Small intestine (tissue), 7 donors: ENCODE results near the gene ANO3. TPM values are rescaled to one million over a fixed set of nuclear protein-coding genes. Genes with fewer than 3 reads are reported as not detected.
A peak's percentile ranks its signal among the peaks of the same experiment; 100 is the strongest.

Source experiments
- DNase-seq, 2 donors: peaks; one replicate each; pipeline versions ENCODE4 v3.0.0 to v3.0.0-alpha.2; 2013
- FAIRE-seq: peaks from 2 replicates; lab custom pipeline; 2012; peaks lifted over from hg19 to GRCh38; lab: Jason Lieb, UNC
- H3K27ac ChIP-seq, 3 donors: one replicate each; pipeline ENCODE4 v1.5.1; 2013; ENCODE audit warnings: low read length in 2 of 3, mild to moderate bottlenecking in 2 of 3, control low read depth in 1 of 3, inconsistent platforms in 1 of 3, low read depth in 1 of 3, moderate library complexity in 1 of 3
- H3K27me3 ChIP-seq, 3 donors: one replicate each; pipeline ENCODE4 v1.6.1; 2013; ENCODE audit warnings: low read length in 3 of 3, inconsistent platforms in 1 of 3; ENCODE audit not compliant: control insufficient read depth in 3 of 3, insufficient read depth in 3 of 3
- H3K36me3 ChIP-seq, 3 donors: one replicate each; pipeline ENCODE4 v1.6.1; 2013; ENCODE audit warnings: low read length in 3 of 3, inconsistent platforms in 1 of 3, low read depth in 1 of 3, mild to moderate bottlenecking in 1 of 3, moderate library complexity in 1 of 3; ENCODE audit not compliant: control insufficient read depth in 3 of 3, insufficient read depth in 2 of 3
- H3K4me1 ChIP-seq, 3 donors: one replicate each; pipeline ENCODE4 v1.6.1; 2013; ENCODE audit warnings: low read length in 2 of 3, inconsistent platforms in 1 of 3, low read depth in 1 of 3, mild to moderate bottlenecking in 1 of 3, moderate library complexity in 1 of 3; ENCODE audit not compliant: control insufficient read depth in 3 of 3, insufficient read depth in 2 of 3
- H3K4me3 ChIP-seq, 3 donors: one replicate each; pipeline ENCODE4 v1.5.1; 2013; ENCODE audit warnings: low read length in 3 of 3, control low read depth in 1 of 3, inconsistent platforms in 1 of 3, low read depth in 1 of 3, mild to moderate bottlenecking in 1 of 3, moderate library complexity in 1 of 3
- H3K9me3 ChIP-seq, 2 donors: one replicate each; pipeline ENCODE4 v1.6.1; 2013; ENCODE audit warnings: low read depth in 1 of 2, low read length in 1 of 2; ENCODE audit not compliant: control insufficient read depth in 2 of 2, insufficient read depth in 1 of 2
- WGBS, 3 donors: extraction: QIAGEN DNeasy Blood & Tissue Kit; methylation state at CpG; one replicate each; pipeline ENCODE4 v1.1.7; 2013; 5-methylcytosine and 5-hydroxymethylcytosine counted together
- polyA plus RNA-seq, 4 donors: library from polyadenylated mRNA; stranded (reverse) in 3 of 4; unstranded in 1 of 4; fragments of 200-250 nt in 3 of 4; fragments of 120-200 nt in 1 of 4; gene quantifications; one replicate each; pipeline versions ENCODE4 v1.2.1 to v1.2.3, GENCODE V29; 2013
- donor health status: healthy with polysubstance abuse.
- donor health status: control.
- donor health status: control.
- donor health status: Bipolar disorder and iron deficiency.
- donor health status: healthy.

ANO3 gene
- polyA plus RNA-seq, 4 donors = under 0.01 to 0.10 (median 0.09) TPM; not detected in 1

GRCh38 chr11:26675233-26675928 lies 343.5 kb downstream of the ANO3 start:
- H3K4me1 ChIP-seq = no peaks in the 10 kb centered on the region
- no peak for FAIRE-seq

DNA sequence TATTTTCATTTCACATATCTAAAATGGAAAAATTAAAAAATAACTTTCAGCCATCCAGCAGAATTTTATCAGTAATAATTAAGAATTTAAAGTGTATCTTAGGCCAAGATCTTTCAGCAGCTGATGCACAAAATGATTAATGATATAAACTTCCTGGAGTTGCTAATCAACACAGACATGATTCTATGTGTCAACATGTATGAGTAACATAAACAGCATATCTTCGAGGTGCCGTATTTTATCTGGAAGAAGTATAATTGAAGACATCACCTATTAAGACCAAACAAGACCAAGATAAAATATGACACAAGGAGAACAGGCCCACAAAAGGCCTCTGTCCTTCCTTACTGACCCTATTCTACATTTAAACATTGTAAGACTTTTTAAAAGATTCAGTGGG lies 344.7 kb downstream of the ANO3 start:
- Histone ChIP-seq H3K27ac (no peak overlapping the region), H3K4me1 (no peaks in the 10 kb centered on the region), H3K36me3 (peaks cover 0 to 10% (median 6%) of the 10 kb centered on the region in 3 donors), H3K27me3 (no peaks in the 10 kb centered on the region), H3K4me3 (no peak overlapping the region), H3K9me3 (no peaks in the 10 kb centered on the region)
- WGBS, 3 donors = 65 to 78% (median 74%) methylated on average over 2 of the region's 2 CpGs
- FAIRE-seq (no peak), DNase-seq (no peak)

More at GRCh38 chr11:26675233-26675928, 343.5 kb downstream of the ANO3 start:
- no peak overlapping the region for H3K27ac ChIP-seq
- no peak overlapping the region for H3K4me3 ChIP-seq
- H3K36me3 ChIP-seq = peaks cover 0 to 10% (median 2%) of the 10 kb centered on the region in 3 donors
- WGBS, 3 donors = 16 to 55% (median 29%) methylated on average over 2 of the region's 2 CpGs
- H3K27me3 ChIP-seq = no peaks in the 10 kb centered on the region
- no peaks in the 10 kb centered on the region for H3K9me3 ChIP-seq
- peak; percentile 10 to 13 for DNase-seq

GRCh38 chr11:26677566-26677965 lies 345.6 kb downstream of the ANO3 start:
- H3K36me3 ChIP-seq = peaks cover 0 to 11% (median 6%) of the 10 kb centered on the region in 3 donors
- H3K27ac ChIP-seq = no peak overlapping the region
- DNase-seq (no peak), FAIRE-seq (no peak)
- no peak overlapping the region for H3K4me3 ChIP-seq
- no peaks in the 10 kb centered on the region for H3K4me1 ChIP-seq
- no peaks in the 10 kb centered on the region for H3K9me3 ChIP-seq
- H3K27me3 ChIP-seq = no peaks in the 10 kb centered on the region

DNA sequence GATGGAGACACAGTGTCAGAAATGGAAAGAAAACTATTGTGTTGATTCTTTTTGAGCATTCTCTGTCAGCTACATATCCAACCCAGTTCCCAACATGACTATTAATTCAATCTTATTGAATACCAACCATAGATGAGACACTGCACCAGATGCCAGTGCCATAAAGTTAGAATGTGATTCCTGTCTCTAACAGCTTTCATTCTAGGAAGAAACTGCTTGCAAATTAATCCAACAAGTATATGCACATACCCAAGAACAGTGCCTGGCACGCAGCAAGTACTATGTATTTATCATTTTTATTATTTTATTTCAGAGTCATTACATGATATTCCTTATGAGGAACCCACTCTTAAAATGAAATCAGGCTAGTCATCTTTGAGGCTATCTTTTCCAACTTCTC lies 355.4 kb downstream of the ANO3 start:
- no peak for FAIRE-seq
- no peaks in the 10 kb centered on the region for H3K4me1 ChIP-seq
- no peak overlapping the region for H3K4me3 ChIP-seq
- H3K27ac ChIP-seq = no peak overlapping the region
- H3K27me3 ChIP-seq = no peaks in the 10 kb centered on the region
- H3K36me3 ChIP-seq = peaks cover 0 to 12% (median 1%) of the 10 kb centered on the region in 3 donors
- DNase-seq = no peak
- WGBS, 3 donors = 71 to 86% (median 79%) methylated on average over 1 of the region's 1 CpG
- no peaks in the 10 kb centered on the region for H3K9me3 ChIP-seq

DNA sequence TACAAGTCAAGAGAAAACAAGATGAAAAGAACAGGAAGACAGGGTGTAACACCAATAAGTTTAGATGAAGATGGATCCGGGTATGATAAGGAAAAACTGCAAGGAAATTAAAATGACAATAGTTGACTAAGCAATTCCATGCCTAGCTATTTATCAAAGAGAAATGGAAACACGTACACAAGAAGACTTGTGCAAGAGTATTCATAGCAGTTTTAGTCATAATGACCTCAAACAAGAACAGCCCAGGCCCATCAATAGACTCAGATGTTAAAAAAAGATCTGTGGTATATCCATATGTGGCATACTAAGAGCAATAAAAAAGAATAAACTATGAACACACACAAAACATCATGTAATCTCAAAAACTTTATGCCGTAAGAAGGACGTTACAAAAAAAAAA lies 356.8 kb downstream of the ANO3 start:
- whole genome bisulfite sequencing, 3 donors = 79 to 88% (median 88%) methylated on average over 4 of the region's 4 CpGs
- no peak for FAIRE-seq
- H3K27ac ChIP-seq = no peak overlapping the region
- H3K9me3 ChIP-seq = no peaks in the 10 kb centered on the region
- H3K27me3 ChIP-seq = no peaks in the 10 kb centered on the region
- DNase-seq = no peak
- no peak overlapping the region for H3K4me3 ChIP-seq
- peaks cover 0 to 9% (median 0%) of the 10 kb centered on the region in 3 donors for H3K36me3 ChIP-seq
- H3K4me1 ChIP-seq = no peaks in the 10 kb centered on the region

- Histone ChIP-seq H3K4me1 (no peaks in the 10 kb centered on the region), H3K9me3 (no peaks in the 10 kb centered on the region), H3K4me3 (no peak overlapping the region), H3K36me3 (peaks cover 0 to 5% (median 1%) of the 10 kb centered on the region in 3 donors), H3K27ac (no peak overlapping the region), H3K27me3 (peaks cover 0 to 2% (median 0%) of the 10 kb centered on the region in 3 donors)
- peak in 1 of 2 donors; percentile 29 for DNase-seq
- WGBS, 3 donors = 27 to 63% (median 51%) methylated on average over 3 of the region's 3 CpGs
- no peak for FAIRE-seq
Measured at GRCh38 chr11:26696330-26696729, 364.4 kb downstream of the ANO3 start.

GRCh38 chr11:26698224-26698623 lies 366.3 kb downstream of the ANO3 start:
- Histone ChIP-seq H3K36me3 (peaks cover 0 to 2% (median 1%) of the 10 kb centered on the region in 3 donors), H3K4me1 (peaks cover 0 to 5% (median 0%) of the 10 kb centered on the region in 3 donors), H3K4me3 (no peak overlapping the region), H3K27me3 (peaks cover 0 to 2% (median 0%) of the 10 kb centered on the region in 3 donors), H3K9me3 (no peaks in the 10 kb centered on the region), H3K27ac (no peak overlapping the region)
- FAIRE-seq = no peak
- WGBS, 3 donors = 16 to 77% (median 32%) methylated on average over 2 of the region's 2 CpGs
- peak; percentile 71 to 83 for DNase-seq

- H3K4me3 ChIP-seq = no peak overlapping the region
- no peaks in the 10 kb centered on the region for H3K9me3 ChIP-seq
- H3K27me3 ChIP-seq = peaks cover 0 to under 1% (median 0%) of the 10 kb centered on the region in 3 donors
- H3K36me3 ChIP-seq = peaks cover 0 to 2% (median 1%) of the 10 kb centered on the region in 3 donors
- peaks cover 2 to 23% (median 3%) of the 10 kb centered on the region in 3 donors for H3K4me1 ChIP-seq
- no peak overlapping the region for H3K27ac ChIP-seq
- no peak for DNase-seq
- FAIRE-seq = no peak
- WGBS, 3 donors = 74 to 94% (median 89%) methylated on average over 3 of the region's 3 CpGs
Measured at GRCh38 chr11:26700574-26701235, 368.8 kb downstream of the ANO3 start.
